GM21717 (cell line): ENCODE results near the gene AKAP8.
"Not testable (repeated sequence)": the region's sequence is repeated elsewhere in the genome, so short reads cannot be mapped to it uniquely, and the experiment has no call there.

Experiments used
- ATAC-seq: cut with Tn5 transposase; IDR thresholded peaks from one replicate; pipeline ENCODE4 v1.9.1; 2021; ENCODE audit warnings: mild to moderate bottlenecking, moderate library complexity; ENCODE audit not compliant: unreplicated experiment

Gene AKAP8

GRCh38 chr19:15404097-15404779 is 24.7 kb upstream of the AKAP8 start:
- ATAC-seq: no peak

GRCh38 chr19:15403151-15403531 is 23.6 kb upstream of the AKAP8 start:
- no peak for ATAC-seq

DNA sequence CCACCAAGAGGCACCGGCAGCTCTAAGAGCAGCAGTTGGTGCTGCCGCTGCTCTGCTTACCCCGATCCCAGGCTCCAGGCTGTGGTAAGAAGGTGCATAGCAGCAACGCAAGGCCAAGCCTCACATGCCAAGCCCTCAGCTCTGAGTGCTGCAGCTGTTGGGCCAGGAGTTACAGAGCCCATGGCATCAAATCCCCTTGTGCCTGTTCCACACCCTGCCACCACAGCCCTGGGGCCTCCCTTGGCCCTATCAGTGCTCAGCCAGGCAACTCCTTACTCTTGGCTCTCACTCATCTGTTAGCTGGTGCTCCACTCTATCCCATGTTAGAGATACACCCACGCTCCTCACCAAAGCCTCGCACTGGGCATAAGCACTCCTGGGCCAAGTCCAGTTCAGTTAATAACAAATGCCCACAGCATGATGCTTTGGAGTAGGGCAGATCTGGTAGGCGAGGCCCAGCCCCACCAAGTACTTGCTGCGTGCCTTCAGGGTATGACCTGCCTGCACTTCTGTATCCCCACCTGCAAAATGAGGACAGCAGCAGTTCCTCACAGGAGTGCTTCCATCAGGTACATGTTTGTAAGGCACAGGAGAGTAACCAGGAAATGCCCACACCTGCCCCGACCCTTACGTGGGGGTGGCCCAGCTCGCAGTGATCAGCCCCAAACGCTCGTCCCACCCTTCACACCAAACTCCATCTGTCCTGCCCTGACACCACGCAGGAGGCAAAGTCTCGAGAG is 23.0 kb upstream of the AKAP8 start:
- no peak for ATAC-seq

DNA sequence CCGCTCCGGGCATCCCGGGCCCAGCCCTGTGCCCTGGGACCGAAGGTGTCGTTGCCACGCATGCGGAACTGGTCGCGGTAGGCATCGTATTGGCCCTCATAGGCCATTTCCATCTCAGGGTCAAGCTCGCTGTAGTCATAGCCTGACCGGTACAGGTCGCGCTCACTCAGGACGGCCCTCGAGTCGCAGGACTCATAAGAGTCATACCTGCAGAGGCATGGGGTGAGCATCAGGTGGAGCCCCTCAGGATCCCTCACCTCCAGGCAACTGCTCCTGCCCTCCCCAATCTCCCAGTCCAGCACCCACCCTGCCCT is 21.8 kb upstream of the AKAP8 start:
- no peak for ATAC-seq

DNA sequence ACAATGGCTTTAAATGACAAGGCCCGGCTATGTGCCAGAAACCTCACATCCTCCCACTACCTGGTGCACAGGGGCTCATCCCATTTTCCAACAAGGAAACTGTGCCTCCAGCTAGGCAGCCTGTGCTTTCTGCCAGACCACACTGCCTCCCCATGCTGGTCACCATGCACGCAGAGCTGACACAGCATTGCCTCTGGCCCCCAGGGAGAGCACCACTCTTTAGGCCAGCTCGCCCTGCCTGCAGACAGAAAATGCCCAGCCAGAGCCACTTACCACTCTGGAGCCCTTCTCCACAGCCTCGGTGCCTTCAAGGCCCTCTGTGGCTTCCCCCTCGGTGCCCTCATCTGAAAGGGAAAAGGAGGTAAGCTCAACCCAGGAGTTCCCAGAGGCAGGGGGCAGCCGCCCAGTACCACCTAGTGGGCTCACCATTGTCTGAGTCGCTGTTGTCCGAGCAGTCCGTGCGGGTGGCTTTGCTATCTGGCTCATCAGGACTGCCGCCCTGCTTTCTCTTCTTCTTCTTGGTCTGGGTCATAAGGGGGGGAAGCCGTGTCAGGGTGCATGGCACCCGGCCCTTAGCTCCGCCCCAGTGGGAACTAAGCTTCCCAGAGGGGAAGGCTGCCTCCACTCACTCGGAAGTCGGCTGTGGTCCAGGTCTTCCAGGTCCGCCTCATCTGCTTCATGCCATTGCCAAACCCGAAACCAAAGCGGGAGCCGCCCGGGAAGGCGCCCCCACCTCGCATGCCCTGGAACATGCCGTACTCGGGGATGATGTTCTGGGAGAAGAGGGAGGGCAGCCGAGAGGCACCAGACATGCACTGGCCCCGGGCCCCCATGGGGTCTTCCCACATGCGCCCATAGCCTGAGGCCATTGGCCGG is 21.2 kb upstream of the AKAP8 start:
- ATAC-seq: no peak

- no peak for ATAC-seq
Measured at GRCh38 chr19:15399635-15400034, 20.0 kb upstream of the AKAP8 start.

GRCh38 chr19:15399234-15399515 is 19.6 kb upstream of the AKAP8 start:
- no peak for ATAC-seq

- no peak for ATAC-seq
Measured at GRCh38 chr19:15398501-15399233, 19.1 kb upstream of the AKAP8 start.

- no peak for ATAC-seq
Measured at GRCh38 chr19:15397782-15398181, 18.2 kb upstream of the AKAP8 start.

- ATAC-seq: no peak
Measured at GRCh38 chr19:15397236-15397635, 17.6 kb upstream of the AKAP8 start.

DNA sequence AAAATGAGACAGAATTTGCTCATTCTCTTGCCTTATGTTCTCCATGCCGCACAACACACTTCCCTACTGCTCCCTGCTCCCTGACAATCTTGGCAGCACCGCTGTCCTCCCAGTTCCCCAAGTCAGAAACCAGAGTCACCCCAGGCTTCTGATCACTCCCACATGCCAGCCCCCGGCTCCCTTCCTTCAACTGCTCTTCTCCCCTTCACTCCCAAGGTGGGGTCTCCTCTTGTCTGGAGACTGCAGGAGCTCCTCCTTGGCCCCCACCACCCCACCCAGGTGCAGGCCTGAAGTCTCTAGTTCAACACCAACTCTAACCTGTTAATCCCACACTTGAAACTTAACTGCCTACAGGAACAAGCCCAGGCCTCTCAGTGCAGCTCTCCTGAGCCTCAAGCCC is 16.8 kb upstream of the AKAP8 start:
- no peak for ATAC-seq

DNA sequence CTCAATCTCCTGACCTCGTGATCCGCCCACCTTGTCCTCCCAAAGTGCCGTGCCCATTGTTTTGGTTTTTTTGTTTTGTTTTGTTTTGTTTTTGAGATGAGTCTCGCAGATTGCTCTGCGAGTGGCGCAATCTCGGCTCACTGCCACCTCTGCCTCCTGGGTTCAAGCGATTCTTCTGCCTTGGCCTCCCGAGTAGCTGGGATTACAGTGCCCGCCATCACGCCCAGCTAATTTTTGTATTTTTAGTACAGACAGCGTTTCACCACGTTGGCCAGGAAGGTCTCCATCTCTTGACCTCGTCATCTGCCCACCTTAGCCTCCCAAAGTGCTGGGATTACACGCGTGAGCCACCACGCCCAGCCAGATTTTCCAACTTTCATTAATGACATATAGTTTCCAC is 15.7 kb upstream of the AKAP8 start:
- not testable (repeated sequence) for ATAC-seq

DNA sequence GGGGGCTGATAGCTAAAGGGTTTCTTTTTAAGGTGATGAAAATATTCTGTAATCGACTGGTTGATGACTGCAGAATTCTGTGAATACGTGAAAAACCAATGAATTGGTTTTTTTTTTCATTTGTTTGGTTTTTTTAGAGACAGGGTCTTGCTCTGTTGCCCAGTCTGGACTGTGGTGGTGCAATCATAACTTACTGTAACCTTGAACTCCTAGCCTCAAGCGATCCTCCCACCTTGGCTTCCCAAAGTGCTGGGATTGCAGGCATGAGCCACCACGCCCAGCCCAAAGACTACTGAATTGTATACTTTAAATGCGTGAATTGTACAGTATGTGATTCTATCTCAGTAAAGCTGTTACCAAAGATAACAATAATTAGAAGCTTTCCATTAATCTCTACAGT is 14.8 kb upstream of the AKAP8 start:
- no peak for ATAC-seq

GRCh38 chr19:15393963-15394362 is 14.4 kb upstream of the AKAP8 start:
- ATAC-seq: no peak

GRCh38 chr19:15390814-15391213 is 11.2 kb upstream of the AKAP8 start:
- no peak for ATAC-seq

GRCh38 chr19:15381864-15382263 is 2.3 kb upstream of the AKAP8 start:
- ATAC-seq: no peak

GRCh38 chr19:15381429-15381828 is 1.8 kb upstream of the AKAP8 start:
- no peak for ATAC-seq

DNA sequence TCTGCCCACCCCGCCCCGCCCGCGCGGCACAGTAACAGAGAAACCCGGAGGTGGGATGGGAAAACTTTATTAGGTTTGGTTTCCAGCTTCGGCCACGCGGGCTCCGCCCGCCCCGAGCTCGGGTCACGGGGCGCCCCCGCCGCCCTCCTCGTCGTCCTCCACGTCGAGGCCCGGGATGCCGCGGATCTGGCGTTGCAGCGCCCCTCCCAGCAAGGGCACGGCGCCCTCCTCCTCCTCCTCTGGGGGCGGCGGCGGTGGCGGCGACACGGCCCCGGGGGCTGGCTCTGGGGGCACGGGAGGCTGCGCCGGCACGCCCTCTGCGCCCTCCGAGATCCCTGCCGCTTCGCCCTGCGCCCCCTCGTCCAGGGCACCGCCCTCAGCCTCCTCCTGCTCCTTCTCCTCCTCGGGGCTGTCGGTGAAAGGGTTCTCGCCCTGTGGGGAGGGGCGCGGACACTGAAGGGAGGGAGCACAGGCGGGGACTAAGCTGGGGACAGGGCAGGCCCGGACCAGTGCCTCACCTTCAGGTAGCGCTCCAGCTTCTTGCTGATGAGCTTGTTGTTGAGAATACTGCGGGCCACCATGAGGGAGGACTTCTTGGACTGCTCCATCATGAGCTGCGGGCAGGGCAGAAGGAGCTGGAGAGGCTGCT is 536 bp upstream of the AKAP8 start:
- ATAC-seq: peak; percentile 36

- ATAC-seq: peak; percentile 7
Measured at GRCh38 chr19:15378534-15379082, 979 bp downstream of the AKAP8 start.

- ATAC-seq: no peak
Measured at GRCh38 chr19:15374796-15375440, 4.7 kb downstream of the AKAP8 start.
